PFSK-1 (cell line): Measurements from ENCODE around the gene TXNL1.

Experiments used
- FOXP2 ChIP-seq: optimal IDR thresholded peaks from 2 replicates; pipeline ENCODE3; 2011; ENCODE audit warnings: borderline replicate concordance, control low read depth, inconsistent platforms; ENCODE audit not compliant: insufficient read depth; ENCODE audit errors: extremely low read length, extremely low read depth
- POLR2AphosphoS5 ChIP-seq: IDR thresholded peaks from 2 replicates; pipeline ENCODE4 v1.6.1; 2012; ENCODE audit warnings: low read depth, mild to moderate bottlenecking, control low read depth, low read length, moderate library complexity
- SIN3A ChIP-seq: IDR thresholded peaks from 2 replicates; pipeline ENCODE4 v1.6.1; 2012; ENCODE audit warnings: mild to moderate bottlenecking, low read length, moderate library complexity, borderline replicate concordance; ENCODE audit not compliant: insufficient read depth
- TAF1 ChIP-seq: IDR thresholded peaks from 2 replicates; pipeline ENCODE4 v1.6.1; 2012; ENCODE audit warnings: low read length, control low read depth, borderline replicate concordance; ENCODE audit not compliant: insufficient read depth
- TF ChIP-seq, protein P1 (sequence below), 2 experiments: IDR thresholded peaks; 2 replicates each; pipeline versions ENCODE4 v1.6.1 to v1.8.0; 2011 to 2012; ENCODE audit warnings: low read depth in 2 of 2, low read length in 2 of 2, control low read depth in 1 of 2, inconsistent platforms in 1 of 2, mild to moderate bottlenecking in 1 of 2, moderate library complexity in 1 of 2; ENCODE audit not compliant: insufficient read depth in 1 of 2

TXNL1 gene

GRCh38 chr18:56650944-56651770, 12.8 kb upstream of the TXNL1 start, which contains the start of gene WDR7:
TSS of gene WDR7 (plus strand) at chr18:56651359. CDS start at chr18:56672516, 21,157 bp downstream.
- TF ChIP-seq SIN3A (0 out of 2 replicates have a peak, but pooled peaks have one; percentile 16), POLR2AphosphoS5 (0 out of 2 replicates have a peak, but pooled peaks have one; percentile 43)
- TF ChIP-seq, protein P1, sequence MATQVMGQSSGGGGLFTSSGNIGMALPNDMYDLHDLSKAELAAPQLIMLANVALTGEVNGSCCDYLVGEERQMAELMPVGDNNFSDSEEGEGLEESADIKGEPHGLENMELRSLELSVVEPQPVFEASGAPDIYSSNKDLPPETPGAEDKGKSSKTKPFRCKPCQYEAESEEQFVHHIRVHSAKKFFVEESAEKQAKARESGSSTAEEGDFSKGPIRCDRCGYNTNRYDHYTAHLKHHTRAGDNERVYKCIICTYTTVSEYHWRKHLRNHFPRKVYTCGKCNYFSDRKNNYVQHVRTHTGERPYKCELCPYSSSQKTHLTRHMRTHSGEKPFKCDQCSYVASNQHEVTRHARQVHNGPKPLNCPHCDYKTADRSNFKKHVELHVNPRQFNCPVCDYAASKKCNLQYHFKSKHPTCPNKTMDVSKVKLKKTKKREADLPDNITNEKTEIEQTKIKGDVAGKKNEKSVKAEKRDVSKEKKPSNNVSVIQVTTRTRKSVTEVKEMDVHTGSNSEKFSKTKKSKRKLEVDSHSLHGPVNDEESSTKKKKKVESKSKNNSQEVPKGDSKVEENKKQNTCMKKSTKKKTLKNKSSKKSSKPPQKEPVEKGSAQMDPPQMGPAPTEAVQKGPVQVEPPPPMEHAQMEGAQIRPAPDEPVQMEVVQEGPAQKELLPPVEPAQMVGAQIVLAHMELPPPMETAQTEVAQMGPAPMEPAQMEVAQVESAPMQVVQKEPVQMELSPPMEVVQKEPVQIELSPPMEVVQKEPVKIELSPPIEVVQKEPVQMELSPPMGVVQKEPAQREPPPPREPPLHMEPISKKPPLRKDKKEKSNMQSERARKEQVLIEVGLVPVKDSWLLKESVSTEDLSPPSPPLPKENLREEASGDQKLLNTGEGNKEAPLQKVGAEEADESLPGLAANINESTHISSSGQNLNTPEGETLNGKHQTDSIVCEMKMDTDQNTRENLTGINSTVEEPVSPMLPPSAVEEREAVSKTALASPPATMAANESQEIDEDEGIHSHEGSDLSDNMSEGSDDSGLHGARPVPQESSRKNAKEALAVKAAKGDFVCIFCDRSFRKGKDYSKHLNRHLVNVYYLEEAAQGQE (IDR thresholded peaks at IDR 0.05; ENCODE audit: insufficient read depth in 1 of 2, low read depth in 2 of 2, low read length in 2 of 2), result no peak

GRCh38 chr18:56649996-56650395, 11.6 kb upstream of the TXNL1 start:
- TF ChIP-seq FOXP2 (no peak), TAF1 (no peak), POLR2AphosphoS5 (no peak), SIN3A (no peak)
- TF ChIP-seq, protein P1 (IDR thresholded peaks at IDR 0.05; ENCODE audit: insufficient read depth in 1 of 2, low read depth in 2 of 2, low read length in 2 of 2), result no peak

- no peak for TF ChIP-seq TAF1
- TF ChIP-seq FOXP2, result no peak
- TF ChIP-seq, protein P1 (IDR thresholded peaks at IDR 0.05; ENCODE audit: insufficient read depth in 1 of 2, low read depth in 2 of 2, low read length in 2 of 2), result no peak
- TF ChIP-seq SIN3A, result no peak
- TF ChIP-seq POLR2AphosphoS5, result no peak
These were observed 9.8 kb upstream of the TXNL1 start for GRCh38 chr18:56647951-56648893.

DNA sequence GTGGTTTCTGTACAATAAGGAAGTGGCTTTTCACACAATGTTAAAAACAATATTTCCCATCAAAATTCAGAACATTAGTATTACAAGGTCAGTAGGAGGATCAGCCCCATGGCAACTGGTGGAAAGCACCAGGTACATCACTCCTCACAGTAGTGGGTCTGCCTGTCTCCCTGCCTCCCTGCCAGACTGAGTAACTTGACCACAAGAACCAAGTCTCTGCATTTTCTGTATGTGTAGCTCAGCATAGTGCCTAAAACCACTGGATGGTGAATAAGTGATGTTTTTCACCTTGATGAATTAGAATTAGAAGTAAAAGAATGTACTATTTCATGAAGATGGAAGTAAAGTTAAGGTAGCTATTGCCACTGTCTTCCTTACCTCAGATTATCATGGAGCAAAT, 8.7 kb upstream of the TXNL1 start:
- TF ChIP-seq SIN3A, result no peak
- no peak for TF ChIP-seq POLR2AphosphoS5
- TF ChIP-seq, protein P1 (IDR thresholded peaks at IDR 0.05; ENCODE audit: insufficient read depth in 1 of 2, low read depth in 2 of 2, low read length in 2 of 2), result no peak
- TF ChIP-seq TAF1, result no peak
- TF ChIP-seq FOXP2, result no peak
